NCI-H345 treated with DMSO at 0.1 percent for 48 hours (cell line): ENCODE measurements around the gene CLEC10A.

Source experiments
- DNase-seq: peaks from one replicate; lab custom pipeline; 2025; ENCODE audit not compliant: unreplicated experiment; lab: John Stamatoyannopoulos, UW

CLEC10A gene

GRCh38 chr17:7041607-7042500 lies 38.2 kb downstream of the CLEC10A start:
- DNase-seq: no peak

- DNase-seq: no peak
Measured at GRCh38 chr17:7039832-7040231, 40.2 kb downstream of the CLEC10A start.

- DNase-seq: no peak
Measured at GRCh38 chr17:7038025-7038862, 41.8 kb downstream of the CLEC10A start.

GRCh38 chr17:7035591-7036368 lies 44.3 kb downstream of the CLEC10A start, which contains the start of gene SLC16A13:
SLC16A13 (plus strand) TSS chr17:7036015; CDS start chr17:7036383, 368 bp downstream.
- DNase-seq: peak; percentile 86

GRCh38 chr17:7034955-7035590 lies 45.0 kb downstream of the CLEC10A start:
- DNase-seq: no peak

GRCh38 chr17:7029659-7030058 lies 50.4 kb downstream of the CLEC10A start:
- no peak for DNase-seq

- DNase-seq: no peak
Measured at GRCh38 chr17:7029096-7029495, 51.0 kb downstream of the CLEC10A start.

- DNase-seq: no peak
Measured at GRCh38 chr17:7027335-7027734, 52.7 kb downstream of the CLEC10A start.

GRCh38 chr17:7026471-7027115 lies 53.5 kb downstream of the CLEC10A start:
- DNase-seq: no peak

- DNase-seq: no peak
Measured at GRCh38 chr17:7025245-7025644, 54.8 kb downstream of the CLEC10A start.
